HG02973 (cell line): Measurements from ENCODE around the gene SH3BGRL2.
A peak's percentile ranks its signal among the peaks of the same experiment; 100 is the strongest.
"Not testable (repeated sequence)": the region's sequence is repeated elsewhere in the genome, so short reads cannot be mapped to it uniquely, and the experiment has no call there.

Experiments
- ATAC-seq: cut with Tn5 transposase; IDR thresholded peaks from one replicate; pipeline ENCODE4 v1.9.1; 2021; ENCODE audit warnings: moderate library complexity; ENCODE audit not compliant: unreplicated experiment

SH3BGRL2 gene

DNA sequence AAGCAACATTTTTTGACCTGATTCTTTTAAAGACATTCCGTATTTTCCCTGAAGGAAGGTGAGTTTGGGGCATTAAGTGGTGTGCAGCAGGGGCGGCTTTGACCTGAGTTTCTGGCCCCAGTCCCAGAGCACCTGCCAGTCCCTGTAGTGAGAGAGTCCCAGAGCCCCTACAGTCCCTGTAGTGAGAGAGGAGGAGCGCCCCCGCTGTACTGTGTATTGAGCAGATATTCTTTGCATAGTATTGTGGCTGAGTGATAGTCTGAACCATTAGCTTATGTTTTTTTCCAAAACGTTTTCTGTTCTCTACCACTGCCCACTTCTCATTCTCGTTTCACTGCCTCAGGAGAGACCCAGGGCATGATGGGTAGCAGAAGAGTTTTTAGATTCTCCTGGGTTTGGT is 17.2 kb upstream of the SH3BGRL2 start:
- ATAC-seq, result no peak

DNA sequence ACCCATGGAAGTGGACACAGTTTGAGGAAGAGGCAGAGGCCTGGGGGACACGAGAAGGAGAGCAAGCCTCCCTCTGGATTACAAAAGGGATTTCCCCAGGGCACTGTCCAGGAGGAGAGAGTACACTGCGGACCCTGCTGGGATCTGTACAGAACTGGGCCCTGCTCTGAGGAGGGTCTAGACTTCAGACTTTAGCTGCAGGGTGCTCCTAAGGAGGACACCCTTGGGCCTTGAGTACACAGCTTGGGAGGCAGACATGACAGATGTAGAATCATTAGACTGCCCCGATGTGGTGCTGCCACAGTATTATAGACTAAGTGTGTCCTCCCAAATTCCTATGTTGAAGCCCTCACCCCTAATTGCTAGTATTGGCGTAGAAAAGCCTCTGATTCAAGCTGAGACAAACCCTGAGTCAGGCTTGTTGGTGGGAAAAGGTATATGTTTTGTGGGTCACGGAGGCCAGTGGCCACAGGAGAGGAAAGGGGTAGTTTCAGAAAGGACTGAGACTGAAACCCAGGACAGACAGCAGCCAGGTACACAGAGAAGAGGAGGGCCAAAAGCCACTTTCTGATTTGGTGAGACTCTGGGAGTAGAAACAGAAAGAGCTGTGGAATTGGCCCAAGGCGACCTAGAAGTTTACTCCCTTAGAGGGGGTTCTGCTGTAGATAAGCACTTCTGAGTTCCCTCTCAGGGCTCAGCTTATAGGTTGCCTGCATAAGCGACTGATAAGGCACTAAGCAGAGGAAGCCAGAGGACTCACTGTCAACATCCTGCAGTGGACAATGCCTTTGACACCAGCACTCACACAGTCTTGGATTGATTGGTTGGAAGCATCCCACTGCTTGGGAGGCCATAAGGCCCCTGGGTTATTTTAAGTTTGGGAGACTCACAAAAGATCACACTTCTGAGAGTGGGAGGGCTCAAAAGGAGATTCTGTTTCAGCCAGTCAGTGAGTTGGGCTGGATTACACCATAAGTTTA is 16.5 kb upstream of the SH3BGRL2 start:
- peak; percentile 48 for ATAC-seq

DNA sequence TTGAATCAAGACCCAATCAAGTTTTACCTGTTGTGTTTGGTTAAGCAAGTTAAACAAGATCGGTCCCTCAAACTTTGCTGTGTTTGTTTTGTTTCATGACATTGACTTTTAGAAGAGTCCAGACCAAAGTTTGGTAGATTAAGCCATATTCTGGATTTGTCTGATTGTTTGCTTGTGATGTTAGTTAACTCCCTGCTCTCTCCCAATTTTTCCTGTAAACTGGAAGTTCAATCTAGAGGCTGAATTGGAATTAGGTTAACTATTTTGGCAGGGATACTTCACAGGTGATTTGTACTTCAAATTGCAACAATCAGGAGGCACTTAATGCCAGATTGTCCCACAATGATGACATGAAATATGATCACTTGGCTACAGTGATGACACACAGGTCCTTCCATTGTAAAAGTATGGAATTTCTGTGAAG is 13.6 kb upstream of the SH3BGRL2 start:
- ATAC-seq, result no peak

DNA sequence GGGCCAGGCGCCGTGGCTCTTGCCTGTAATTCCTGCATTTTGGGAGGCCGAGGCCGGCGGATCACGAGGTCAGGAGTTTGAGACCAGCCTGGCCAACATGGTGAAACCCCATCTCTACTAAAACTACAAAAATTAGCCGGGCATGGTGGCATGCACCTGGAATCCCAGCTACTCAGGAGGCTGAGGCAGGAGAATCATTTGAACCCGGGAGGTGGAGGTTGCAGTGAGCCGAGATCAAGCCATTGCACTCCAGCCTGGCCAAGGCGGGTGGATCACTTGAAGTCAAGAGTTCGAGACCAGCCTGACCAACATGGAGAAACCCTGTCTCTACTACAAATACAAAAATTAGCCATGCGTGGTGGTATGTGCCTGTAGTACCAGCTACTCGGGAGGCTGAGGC is 12.7 kb upstream of the SH3BGRL2 start:
- ATAC-seq, result not testable (repeated sequence)

DNA sequence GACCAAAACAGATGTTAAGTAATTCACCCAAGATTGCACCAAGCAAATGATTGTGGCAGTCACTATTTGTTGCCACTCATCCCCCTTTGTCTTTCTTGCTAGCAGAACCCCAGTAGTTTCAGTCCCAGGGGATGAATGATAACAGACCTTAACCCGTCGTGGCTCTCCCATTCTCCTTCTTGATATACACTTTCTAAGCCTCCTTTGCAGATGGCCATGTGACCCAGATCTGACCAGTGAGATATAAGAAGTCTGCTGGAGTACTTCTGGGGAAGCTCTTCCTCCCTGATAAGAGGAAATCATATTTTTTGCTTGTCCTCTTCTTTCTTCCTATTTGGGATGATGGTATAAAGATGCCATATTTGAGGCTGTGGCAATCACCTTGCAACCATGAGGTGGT is 9.6 kb upstream of the SH3BGRL2 start:
- no peak for ATAC-seq

DNA sequence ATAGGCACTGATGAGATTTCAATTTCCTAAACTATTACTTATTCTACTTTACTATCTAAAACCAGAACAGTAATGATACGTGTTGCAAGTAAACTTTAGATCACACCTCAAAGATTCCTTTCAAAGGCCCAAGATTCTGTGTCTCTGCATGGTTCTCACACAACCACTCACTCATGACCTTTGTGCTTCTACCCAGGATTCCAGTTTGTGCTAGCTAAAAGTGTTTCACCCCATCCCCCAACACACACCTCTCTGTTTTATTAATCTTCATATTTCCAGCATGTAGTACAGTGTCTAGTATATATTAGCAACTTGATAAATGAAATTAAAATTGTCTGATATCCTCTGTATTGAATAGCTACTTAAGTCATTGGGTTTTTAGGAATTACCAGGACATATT is 8.8 kb upstream of the SH3BGRL2 start:
- no peak for ATAC-seq

DNA sequence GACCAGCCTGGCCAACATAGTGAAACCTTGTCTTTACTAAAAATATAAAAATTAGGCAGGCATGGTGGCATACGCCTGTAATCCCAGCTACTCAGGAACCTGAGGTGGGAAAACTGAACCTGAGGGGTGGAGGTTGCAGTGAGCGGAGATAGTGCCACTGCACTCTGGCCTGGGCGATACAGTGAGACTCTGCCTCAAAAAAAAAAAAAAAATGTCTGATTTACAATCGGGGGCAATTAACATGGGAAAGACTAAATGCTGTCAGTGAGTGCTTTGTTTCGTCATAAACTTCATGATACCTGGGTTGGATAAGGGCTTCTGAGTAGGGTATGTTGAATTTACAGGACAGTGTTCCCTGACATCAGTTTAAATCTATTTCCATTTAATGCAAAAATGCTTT is 8.0 kb upstream of the SH3BGRL2 start:
- ATAC-seq, result no peak

DNA sequence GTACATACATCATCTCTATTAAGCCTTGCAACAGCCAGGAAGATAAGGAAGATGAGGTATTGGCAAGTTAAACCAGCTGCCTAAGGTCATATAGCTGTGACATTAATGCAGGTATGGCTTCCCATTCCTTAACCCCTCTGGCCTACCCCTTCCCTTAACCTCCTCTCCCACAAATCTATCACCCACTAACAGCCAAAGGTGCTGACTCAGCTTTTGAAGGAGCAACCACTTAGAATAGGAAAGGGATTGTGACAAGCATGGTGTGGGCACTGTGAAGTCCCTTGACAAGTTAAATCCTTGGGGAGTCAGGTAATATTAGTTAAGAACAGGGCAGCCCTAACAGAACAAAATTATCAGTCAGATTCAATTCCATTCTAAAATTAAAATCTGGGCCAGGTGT is 5.4 kb upstream of the SH3BGRL2 start:
- no peak for ATAC-seq

DNA sequence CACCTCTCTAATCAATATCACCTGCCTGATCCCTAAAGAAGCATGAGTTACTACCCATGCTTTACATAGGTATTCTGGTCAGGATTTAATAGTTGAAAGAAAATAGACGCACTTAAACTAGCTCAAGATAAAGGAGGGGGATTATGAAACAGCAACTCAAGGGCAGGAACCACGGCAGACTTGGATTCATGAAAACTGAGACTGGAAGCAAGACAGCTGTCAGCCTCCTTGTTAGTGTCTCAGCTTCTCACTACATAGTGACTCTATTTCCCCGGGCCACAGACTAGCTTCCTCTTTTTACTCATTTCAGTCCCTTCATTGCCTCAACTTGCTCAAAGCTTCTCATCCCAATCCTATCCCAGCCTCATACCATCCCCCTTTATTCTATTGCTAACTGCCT is 4.3 kb upstream of the SH3BGRL2 start:
- ATAC-seq, result no peak

DNA sequence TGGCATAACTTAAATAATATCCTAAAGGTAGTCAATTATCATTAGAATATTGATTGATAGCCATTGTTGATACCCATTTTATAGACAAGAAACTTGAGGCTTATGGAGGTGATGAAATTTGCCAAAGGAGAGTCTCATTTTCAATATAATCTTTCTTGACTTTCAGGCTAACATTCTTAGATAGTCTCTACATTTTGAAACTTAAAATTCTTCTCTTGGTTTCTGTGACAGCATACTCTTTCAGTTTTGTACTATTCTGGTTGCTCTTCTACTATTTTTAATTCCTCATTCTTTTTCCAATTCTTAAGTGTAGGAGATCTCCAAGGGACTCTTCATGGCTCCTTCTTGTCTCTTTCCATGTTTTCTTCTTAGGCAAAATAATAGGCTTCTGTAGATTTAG is 3.7 kb upstream of the SH3BGRL2 start:
- ATAC-seq, result no peak

DNA sequence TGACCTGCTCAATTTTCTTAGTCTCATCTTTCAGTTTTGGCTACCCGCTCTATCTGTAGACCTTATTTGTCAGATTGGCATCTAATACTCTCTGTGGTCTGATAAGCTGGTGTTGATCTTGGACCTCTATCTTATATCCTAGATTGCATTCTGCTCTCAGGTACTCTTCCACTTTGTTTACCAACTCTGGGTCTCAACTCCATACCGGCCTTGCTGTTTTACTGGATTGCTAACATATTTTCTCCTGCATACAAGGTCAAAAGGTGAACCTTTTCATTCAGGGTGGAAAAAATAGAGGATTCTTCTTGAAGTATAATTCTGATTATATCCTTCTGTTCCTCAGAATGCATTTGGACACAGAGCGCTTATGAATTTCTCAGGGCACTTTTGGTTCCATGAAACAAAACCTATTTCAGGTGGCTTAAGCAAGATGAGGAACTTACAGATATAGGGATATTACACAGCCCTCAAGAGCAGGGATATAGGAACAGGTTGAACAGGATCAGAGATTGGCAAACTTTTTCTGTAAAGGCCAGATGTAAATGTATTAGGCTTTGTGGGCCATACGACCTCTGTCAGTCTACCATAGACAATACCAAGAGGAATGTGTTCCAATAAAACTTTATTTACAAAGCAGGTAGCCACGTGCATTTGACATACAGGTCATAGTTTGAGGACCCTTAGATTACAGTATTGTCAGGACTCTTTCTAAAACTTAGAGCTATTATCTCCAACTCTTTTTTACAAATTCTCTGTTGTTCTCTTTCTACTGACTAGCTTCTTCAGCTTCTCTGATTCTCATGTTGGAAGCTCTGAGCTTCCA is 2.5 kb upstream of the SH3BGRL2 start:
- no peak for ATAC-seq

DNA sequence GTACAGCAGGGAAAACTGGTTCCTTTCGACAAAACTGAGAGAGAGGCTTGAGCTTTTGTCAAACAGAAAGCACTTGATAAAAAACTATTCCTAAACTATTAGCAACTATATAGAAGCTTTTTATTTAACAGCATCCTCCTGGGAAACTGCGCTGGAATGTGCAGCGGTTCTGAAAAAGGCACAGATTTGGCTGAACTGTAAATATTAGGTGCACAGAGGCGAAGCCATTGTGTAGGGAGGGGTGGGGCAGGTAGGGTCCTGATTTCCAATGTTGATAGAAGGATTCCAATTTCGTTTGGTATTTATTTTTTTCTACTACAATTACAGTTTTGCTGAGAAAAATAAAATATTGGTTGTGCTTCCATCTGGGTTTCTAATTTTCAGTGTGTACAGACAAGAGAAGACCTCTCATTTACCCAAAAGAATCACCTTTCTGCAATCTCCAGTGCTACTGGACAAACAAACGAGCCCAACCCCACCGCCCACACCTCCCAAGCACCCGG is 698 bp upstream of the SH3BGRL2 start:
- no peak for ATAC-seq

DNA sequence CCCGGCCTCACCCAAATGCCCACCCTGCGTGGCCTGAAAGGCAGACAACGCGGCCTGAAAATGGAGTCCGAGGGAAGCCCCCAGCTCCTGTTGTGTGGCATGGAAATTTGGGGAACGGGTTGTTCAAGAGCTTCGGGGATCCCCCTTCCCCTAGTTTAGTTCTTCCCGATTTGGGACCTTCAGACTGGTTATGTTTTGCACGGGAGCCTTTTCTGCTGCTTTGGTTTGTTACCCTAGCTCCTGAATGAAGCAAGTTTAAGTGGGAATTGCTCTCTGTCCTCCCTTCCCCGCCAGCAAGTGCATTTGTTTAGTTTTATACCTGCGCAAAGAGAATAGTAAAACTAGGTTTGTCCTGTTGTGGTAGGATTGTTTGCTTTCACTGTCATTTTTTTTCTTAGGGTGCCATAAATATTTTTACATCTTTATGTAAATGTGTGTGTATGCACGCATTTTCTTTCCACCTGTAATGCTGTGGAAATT is 604 bp downstream of the SH3BGRL2 start:
- no peak for ATAC-seq

DNA sequence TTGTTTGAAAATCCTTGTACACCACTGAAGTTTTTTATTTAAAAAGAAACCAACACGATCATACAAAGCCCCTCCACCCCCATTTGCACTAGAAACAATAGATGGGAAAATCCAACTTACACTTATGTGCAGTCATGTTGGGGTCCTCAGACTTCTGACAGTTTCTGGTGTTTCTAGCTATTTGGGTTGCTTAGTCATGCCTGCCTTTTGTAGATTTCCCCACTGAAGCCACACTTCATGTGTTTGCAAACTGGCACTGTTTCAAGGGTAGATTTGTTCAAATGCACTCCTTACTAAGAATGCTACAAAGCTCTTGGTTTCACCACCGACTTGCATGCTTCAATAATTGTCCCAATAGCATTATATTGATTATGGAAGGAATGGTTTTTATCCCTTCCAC is 1.5 kb downstream of the SH3BGRL2 start:
- ATAC-seq, result no peak

DNA sequence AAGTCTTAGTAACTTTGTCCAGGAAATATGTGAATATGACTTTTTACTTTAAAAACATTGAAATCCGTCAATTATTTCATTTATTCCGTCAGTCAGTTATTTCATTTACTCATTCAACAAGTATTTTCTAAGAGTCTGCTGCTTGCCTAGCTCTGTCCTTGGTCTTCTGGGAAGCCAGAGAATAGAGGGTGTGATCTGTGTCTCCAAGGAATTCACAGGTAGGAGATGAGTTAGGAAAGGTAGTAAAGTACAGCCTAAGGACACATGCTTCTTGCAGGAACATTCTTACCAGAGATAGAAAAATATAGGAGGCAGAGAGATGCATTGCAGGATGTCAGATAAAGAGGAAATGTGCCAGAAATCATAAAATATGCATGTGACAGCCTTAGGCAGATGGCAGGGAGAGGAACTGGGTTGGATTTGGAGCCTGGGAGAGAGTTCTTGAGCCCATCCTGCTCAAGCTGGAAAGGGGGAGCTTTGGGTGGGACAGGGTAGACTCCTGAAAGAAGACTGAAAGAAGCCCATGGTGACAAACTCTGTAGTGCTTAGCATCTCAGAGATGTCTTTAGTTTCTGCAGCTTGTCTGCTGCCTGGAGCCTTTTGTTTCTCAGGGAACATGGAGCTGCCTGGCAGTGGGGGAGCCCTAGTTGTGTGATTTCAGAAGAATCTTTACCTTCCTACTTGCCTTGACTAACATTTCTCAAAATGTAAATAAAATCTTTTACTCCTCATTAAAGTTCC is 3.5 kb downstream of the SH3BGRL2 start:
- no peak for ATAC-seq

DNA sequence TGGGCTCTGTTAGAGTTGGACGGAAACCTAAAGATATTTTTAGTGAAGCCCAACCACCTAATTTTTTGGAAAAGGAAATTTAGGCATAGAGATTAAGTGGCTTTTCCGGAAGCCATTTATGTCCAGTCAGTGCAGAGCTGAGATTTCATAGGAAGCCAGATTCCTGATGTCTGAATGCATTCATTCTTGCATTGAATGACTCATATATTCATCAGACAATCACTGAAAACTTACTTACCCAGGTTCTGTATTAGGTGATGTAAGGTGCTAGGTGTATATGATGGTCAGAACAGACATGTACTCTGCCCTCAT is 4.1 kb downstream of the SH3BGRL2 start:
- no peak for ATAC-seq

DNA sequence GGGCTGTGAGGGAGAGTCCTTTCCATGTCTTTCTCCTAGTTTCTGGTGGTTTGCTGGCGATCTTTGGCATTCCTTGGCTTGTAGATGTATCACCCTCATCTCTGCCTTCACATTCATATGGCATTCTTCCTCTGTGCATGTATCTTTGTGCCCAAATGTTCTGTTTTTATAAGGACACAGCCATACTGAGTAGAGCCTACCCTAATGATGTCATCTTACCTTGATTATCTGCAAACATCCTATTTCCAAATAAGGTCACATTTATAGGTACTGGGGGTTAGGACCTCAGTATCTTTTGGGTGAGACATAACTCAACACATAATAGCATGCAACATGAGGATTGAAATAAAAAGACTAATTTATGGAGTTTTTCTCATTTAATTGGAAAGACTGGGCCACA is 5.5 kb downstream of the SH3BGRL2 start:
- ATAC-seq, result no peak

DNA sequence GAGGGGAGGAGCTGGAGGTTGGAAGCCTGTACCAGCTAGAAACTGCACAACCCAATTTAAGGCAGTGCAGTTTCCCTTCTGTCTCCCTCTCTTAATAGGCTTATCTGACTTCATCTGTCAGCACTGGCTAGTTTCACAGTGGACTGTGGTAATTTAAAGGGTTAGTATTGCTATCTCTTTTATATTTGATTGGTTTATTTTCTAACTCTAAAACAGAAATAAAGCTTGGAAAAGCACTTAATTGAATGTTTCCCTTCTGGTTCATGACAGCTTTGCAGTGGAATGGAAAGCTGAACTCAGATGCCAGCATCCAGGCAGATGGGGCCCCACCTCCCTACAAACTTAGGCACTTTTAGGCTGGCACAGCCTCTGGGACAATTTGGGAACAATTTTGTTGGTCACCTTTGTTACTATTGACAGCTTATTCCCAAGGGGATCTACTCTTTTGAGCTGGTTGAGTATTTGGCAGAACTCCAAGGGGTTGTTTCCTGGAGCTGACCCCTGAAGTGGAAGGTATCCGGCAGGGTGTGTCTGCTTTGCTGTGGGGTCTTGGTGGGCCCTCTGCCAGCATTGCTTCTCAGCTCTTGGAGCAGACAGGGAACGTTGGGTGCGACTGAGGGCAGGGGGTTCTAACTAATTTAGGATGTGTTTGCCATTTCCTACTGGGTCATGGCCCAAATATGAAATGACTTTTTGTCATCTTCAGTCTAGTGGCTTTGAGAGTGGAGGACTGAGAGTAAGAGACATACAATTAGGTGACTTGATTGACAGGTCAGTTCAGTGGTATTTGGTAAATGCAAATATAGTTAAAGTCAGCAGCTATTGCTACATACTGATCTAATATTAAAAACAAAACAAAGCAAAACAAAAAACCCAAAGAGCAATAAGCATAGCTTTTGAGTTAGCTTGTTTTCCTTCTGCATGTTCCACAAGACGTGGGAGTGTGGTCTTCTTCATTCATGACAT is 9.3 kb downstream of the SH3BGRL2 start:
- ATAC-seq, result no peak

DNA sequence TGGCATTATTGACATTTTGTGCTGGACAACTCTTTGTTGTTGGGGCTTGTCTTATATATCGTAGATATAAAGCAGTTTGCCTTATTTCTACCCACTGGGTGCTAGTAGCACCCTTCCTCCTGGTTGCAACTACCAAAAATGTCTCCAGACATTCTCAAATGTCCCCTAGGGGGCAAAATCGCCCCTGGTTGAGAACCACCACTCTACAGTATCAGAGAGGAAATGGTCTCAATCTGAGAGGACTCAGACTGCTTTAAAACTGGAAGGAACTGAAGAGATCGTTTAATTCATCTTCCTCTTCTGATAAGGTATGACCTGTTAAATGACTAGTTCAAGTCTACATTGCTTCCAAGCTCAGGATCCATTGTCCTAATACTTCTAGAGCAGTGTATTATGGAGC is 14.9 kb downstream of the SH3BGRL2 start:
- ATAC-seq, result no peak

DNA sequence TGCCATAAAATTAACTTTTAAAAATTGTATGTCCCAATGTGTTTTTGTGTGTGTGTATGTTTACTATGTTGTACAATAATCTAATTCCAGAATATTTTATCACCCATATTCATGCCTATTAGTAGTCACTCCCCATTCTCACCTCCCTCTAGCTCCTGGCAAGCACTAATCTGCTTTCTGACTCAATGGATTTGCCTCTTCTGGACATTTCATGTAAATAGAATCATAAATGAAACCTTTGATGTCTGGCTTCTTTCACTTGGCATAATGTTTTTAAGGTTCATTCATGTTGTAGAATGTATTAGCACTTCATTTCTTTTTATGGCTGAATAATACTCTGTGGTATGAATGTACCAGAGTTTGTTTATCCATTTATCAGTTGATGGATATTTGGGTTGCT is 15.4 kb downstream of the SH3BGRL2 start:
- no peak for ATAC-seq
